ENCODE results near the gene KCNJ9. TPM values are rescaled to one million over a fixed set of nuclear protein-coding genes. Genes with fewer than 3 reads are reported as not detected.
"Not testable (repeated sequence)": the region's sequence is repeated elsewhere in the genome, so short reads cannot be mapped to it uniquely, and the experiment has no call there.

KCNJ9 gene
- total RNA-seq, 2 experiments from 2014 or later, result not detected

DNA sequence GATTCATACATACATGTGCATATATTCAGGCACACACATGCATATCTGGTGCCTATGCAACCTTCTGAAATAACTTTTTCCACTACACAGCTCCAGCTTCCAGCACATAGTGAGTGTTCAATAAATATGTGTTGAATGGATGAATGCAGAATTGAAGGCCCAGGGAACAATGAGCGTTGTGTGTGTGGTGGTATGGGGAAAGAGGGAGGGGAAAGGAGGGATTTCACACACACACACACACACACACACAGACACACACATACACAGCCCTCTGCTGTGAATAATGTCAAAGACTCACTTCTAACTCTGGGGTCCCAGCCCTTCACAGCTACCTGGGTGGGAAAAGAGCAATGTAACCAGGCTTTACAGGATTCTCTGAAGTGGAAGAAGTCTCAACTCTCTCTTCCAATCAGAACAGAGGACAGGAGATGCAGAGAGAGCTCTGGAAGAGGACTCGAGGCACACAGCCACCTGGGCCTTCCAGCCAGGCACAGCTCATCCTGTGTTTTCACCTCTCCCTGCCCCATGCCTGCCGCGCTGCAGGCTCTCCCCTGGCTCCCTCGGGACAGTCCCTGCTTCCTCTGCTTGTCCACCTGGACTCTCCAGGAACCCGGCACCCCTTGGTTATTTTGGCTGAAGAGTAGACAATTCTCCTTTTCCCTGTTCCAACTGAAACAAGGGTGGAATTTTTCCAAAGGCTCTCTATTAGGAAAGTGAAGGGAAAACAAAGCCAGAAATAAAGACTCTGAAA, 22.5 kb downstream of the KCNJ9 start:
- ChIA-PET CTCF (interaction anchor here (1.9 to 3.3 kb wide), 3 partner anchors 18 to 188 kb away, joined by 6 to 14 read pairs (median 10); no protein-coding TSS in a partner anchor), POLR2A (no interaction called here)
- Mint-ChIP-seq H3K9me3 (no peaks in the 10 kb centered on the region), H3K4me3 (no peak overlapping the region), H3K27ac (no peak overlapping the region), H3K27me3 (no peaks in the 10 kb centered on the region), H3K36me3 (ENCODE audit: low read depth) (no peaks in the 10 kb centered on the region), H3K4me1 (peaks cover 27% of the 10 kb centered on the region)
- no peak for DNase-seq

DNA sequence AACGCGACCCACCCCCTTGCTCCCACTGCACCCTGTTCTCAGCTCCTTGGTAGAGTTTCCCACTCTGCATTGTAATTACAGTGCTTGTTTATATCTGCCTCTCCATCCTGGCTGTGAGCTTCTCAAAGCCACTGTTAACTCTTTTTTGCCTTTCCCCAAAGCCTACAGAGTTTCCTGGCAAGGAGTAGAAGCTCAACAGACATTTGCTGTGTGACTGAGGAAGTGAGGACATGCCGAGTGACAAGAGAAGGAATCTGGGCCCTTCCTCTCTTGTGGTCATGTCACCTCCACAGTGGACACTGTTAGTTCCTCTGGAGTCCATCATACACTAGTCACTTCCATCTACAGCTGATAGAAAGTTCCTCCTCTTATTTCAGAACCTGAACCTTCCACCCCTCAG, 23.1 kb downstream of the KCNJ9 start:
- CTCF ChIA-PET, result interaction anchor here (0.6 to 3.1 kb wide), 4 partner anchors 19 to 184 kb away, joined by 3 to 10 read pairs (median 4); no protein-coding TSS in a partner anchor
- Mint-ChIP-seq H3K27ac (no peak overlapping the region), H3K4me1 (peaks cover 24% of the 10 kb centered on the region), H3K4me3 (no peak overlapping the region), H3K36me3 (ENCODE audit: low read depth) (no peaks in the 10 kb centered on the region), H3K27me3 (no peaks in the 10 kb centered on the region), H3K9me3 (no peaks in the 10 kb centered on the region)
- POLR2A ChIA-PET, result no interaction called here
- no peak for DNase-seq

DNA sequence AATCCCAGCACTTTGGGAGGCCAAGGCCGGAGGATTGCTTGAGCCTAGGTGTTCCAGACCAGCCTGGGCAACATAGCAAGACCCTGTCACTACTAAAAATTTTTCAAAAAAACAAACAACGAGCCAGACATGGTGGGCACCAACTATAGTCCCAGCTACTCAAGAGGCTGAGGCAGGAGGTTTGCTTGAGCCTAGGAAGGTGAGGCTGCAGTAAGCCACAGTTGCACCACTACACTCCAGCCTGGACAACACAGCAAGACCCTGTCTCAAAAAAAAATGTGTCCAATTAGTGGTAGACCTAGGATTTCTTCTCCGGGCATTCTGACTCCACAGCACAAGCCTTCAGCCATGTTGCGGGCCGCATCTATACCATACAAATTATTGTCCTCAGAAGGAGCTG, 23.8 kb downstream of the KCNJ9 start:
- H3K4me3 Mint-ChIP-seq, result no peak overlapping the region
- peaks cover 18% of the 10 kb centered on the region for H3K4me1 Mint-ChIP-seq
- no peaks in the 10 kb centered on the region for H3K27me3 Mint-ChIP-seq
- no peaks in the 10 kb centered on the region for H3K9me3 Mint-ChIP-seq
- ChIA-PET CTCF (interaction anchor here (0.6 to 3.1 kb wide), 6 partner anchors 20 to 234 kb away, joined by 3 to 10 read pairs (median 3); no protein-coding TSS in a partner anchor), POLR2A (no interaction called here)
- H3K27ac Mint-ChIP-seq, result no peak overlapping the region
- DNase-seq, result no peak
- no peaks in the 10 kb centered on the region for H3K36me3 Mint-ChIP-seq (ENCODE audit: low read depth)

DNA sequence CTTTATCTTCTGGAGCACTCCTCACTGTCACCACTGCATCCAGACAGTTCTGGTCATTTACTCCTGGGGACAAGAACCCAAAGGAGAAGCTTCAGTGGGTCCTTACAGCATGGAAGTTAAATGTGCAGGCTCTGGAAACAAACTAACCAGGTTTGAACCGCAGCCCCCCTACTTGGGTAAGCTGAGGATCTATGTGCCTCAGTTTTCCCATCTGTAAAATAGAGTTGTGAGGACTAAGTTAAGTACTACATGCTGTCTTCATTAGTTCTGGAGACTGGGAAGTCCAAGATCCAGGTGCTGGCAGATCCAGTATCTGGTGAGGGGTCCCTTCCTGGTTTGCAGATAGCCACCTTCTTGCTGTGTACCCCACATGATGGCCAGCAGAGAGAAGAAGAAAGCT, 26.2 kb downstream of the KCNJ9 start:
- no peaks in the 10 kb centered on the region for H3K36me3 Mint-ChIP-seq (ENCODE audit: low read depth)
- ChIA-PET POLR2A (no interaction called here), CTCF (interaction anchor here (1.0 to 1.6 kb wide), 3 partner anchors 10 to 270 kb away, joined by 3 to 5 read pairs (median 5); partner anchors contain the start of gene IGSF8)
- no peaks in the 10 kb centered on the region for H3K9me3 Mint-ChIP-seq
- no peak overlapping the region for H3K27ac Mint-ChIP-seq
- H3K27me3 Mint-ChIP-seq, result no peaks in the 10 kb centered on the region
- DNase-seq, result no peak
- no peak overlapping the region for H3K4me3 Mint-ChIP-seq
- peaks cover 4% of the 10 kb centered on the region for H3K4me1 Mint-ChIP-seq

DNA sequence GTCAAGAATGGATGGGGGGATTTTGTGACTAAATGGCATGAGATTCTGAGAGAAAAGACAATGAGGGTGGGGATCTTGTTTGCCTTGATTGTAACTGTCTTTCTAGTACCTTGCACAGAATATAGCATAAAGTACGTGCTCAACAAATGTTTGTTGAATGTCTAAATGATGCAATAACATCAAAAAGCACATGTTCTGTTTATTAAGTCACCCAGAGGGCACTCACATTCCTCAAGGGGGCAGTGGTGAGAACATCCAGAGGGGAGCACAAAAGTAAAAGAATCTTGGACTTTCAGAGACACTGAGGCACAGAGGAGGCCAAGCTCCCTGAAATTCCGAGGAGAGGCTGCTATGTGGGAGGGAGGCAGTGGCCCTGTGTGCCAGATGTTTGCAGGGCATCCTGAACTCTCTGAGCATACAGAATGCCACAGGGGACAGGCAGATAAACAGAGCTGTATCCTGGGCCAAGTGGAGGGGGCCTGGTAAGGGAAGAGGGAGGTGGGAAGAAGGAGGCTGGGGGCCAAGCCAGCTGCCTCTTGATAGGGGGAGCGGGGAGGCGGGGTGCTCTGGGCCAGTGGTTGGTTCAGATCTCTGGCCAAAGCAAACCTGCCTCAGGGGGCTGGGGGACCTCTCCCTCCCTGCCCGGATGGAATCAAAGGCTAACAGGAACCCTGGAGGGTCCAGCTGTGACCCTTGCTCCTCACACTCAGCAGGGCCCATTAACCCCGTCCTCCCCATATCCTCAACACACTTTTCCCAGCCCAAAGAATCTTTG, 27.7 kb downstream of the KCNJ9 start:
- DNase-seq, result peak; percentile 51
- peaks cover 4% of the 10 kb centered on the region for H3K4me1 Mint-ChIP-seq
- H3K4me3 Mint-ChIP-seq, result no peak overlapping the region
- no peaks in the 10 kb centered on the region for H3K9me3 Mint-ChIP-seq
- no peaks in the 10 kb centered on the region for H3K36me3 Mint-ChIP-seq (ENCODE audit: low read depth)
- ChIA-PET CTCF (interaction anchor here (0.8 to 1.8 kb wide), 5 partner anchors 14 to 182 kb away, joined by 3 to 5 read pairs (median 3); no protein-coding TSS in a partner anchor), POLR2A (no interaction called here)
- H3K27me3 Mint-ChIP-seq, result no peaks in the 10 kb centered on the region
- no peak overlapping the region for H3K27ac Mint-ChIP-seq

DNA sequence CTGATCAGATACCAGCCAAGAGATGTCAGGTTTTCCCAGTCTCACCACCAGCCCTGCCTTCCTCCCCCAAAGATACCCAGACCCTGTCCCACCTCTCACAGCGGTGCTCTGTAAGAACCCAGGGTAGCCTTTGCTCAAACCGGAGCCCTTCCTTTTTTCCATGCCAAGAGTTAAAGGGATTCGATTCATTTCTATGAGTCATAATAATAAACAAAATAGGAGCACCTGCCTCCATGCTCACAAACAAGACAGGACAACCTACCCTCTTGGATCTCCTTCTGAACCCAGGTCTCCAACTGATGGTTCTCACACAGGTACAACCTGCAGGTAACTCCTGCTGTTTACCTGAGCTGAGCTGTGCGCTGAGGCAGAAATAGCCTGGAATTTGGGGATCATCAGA, 28.3 kb downstream of the KCNJ9 start:
- ChIA-PET POLR2A (no interaction called here), CTCF (interaction anchor here (0.5 to 1.8 kb wide), 4 partner anchors 13 to 979 kb away, joined by 3 to 5 read pairs (median 3); no protein-coding TSS in a partner anchor)
- H3K27me3 Mint-ChIP-seq, result no peaks in the 10 kb centered on the region
- H3K36me3 Mint-ChIP-seq (ENCODE audit: low read depth), result no peaks in the 10 kb centered on the region
- H3K27ac Mint-ChIP-seq, result no peak overlapping the region
- H3K4me3 Mint-ChIP-seq, result no peak overlapping the region
- H3K9me3 Mint-ChIP-seq, result no peaks in the 10 kb centered on the region
- H3K4me1 Mint-ChIP-seq, result peaks cover 4% of the 10 kb centered on the region
- DNase-seq, result no peak

DNA sequence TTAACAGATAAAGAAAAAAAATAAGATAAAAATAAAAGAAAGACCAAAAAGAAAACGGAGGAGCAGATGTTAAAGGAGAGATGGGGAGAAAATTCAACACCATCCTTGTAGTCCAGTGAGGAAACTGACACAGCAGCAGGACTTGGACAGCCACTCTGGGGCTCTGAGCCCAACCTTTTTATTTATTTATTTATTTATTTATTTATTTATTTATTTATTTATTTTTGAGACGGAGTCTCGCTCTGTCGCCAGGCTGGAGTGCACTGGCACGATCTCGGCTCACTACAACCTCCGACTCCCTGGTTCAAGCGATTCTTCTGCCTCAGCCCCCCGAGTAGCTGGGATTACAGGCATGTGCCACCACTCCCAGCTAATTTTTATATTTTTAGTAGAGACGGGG, 30.1 kb downstream of the KCNJ9 start:
- H3K27ac Mint-ChIP-seq; H3K9me3 Mint-ChIP-seq; POLR2A ChIA-PET; H3K27me3 Mint-ChIP-seq; H3K4me1 Mint-ChIP-seq; H3K4me3 Mint-ChIP-seq; DNase-seq; H3K36me3 Mint-ChIP-seq (ENCODE audit: low read depth): not testable (repeated sequence)
- CTCF ChIA-PET, result interaction anchor here (0.7 to 1.1 kb wide), 2 partner anchors 10 to 146 kb away, joined by 3 read pairs; no protein-coding TSS in a partner anchor

DNA sequence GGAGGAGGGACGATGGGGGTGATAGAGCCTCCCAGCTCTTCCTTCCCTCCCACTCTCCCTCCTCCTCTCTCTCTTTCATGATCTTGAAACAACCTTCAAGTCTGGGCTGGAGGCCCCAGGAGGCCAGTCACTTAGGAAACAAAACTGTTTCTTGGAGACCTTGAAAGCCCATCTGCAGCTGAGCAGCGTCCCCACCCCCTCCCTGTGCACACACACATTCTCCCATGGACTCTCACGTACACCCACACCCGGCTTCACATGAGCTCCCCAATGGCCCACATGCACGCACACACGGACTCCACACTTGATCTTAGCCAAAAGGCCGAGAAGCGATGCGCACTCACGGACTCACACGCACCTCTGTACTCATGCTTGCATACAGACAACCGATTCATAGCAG, 31.0 kb downstream of the KCNJ9 start:
- no peaks in the 10 kb centered on the region for H3K36me3 Mint-ChIP-seq (ENCODE audit: low read depth)
- no peak overlapping the region for H3K27ac Mint-ChIP-seq
- ChIA-PET CTCF (no interaction called here), POLR2A (no interaction called here)
- H3K9me3 Mint-ChIP-seq, result no peaks in the 10 kb centered on the region
- H3K27me3 Mint-ChIP-seq, result peaks cover 2% of the 10 kb centered on the region
- H3K4me3 Mint-ChIP-seq, result no peak overlapping the region
- no peak for DNase-seq
- H3K4me1 Mint-ChIP-seq, result peaks cover 4% of the 10 kb centered on the region

DNA sequence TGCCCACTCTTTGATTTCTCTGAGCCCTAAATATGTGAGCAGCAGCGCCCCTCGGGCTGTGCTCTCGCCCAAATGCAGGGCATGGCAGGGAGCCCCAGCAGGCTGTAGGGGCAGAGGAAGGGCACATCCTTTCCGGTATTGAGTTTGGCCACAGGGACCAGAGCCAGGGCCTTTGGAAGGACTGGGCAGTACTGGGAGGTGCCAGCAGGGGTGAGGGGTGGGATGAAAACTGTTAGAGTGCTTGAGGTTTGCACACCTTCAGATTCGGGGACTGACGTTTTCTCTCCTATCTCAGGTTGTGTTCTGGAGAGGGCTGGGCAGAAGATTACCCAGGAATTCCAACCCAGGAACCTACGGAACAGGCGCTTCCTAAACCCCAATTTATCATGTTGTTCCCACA, 32.1 kb downstream of the KCNJ9 start:
- no peaks in the 10 kb centered on the region for H3K36me3 Mint-ChIP-seq (ENCODE audit: low read depth)
- peaks cover 5% of the 10 kb centered on the region for H3K27me3 Mint-ChIP-seq
- no peak for DNase-seq
- no peak overlapping the region for H3K27ac Mint-ChIP-seq
- H3K4me1 Mint-ChIP-seq, result peaks cover 4% of the 10 kb centered on the region
- POLR2A ChIA-PET, result no interaction called here
- CTCF ChIA-PET, result no interaction called here
- H3K4me3 Mint-ChIP-seq, result no peak overlapping the region
- H3K9me3 Mint-ChIP-seq, result no peaks in the 10 kb centered on the region

DNA sequence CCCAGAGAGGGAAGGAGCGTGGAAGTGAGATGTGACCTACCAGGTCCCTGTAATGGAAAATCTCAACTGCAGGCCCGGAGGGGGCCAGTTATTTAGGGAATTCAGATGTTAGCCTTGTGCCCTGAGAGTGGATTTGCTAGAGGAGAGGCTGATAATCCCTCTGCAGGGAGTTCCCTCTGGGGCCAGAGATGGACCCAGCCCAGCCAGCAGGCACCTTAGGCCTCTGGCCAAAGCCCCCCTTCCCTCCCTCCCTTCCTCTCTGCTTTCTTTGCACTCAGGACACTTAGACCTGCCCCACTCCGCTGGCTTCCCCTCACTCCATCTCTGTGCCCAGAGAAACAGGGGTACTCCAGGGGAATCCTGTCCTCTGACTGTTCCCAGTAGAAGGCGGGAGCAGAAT, 32.7 kb downstream of the KCNJ9 start:
- POLR2A ChIA-PET, result no interaction called here
- H3K27ac Mint-ChIP-seq, result no peak overlapping the region
- DNase-seq, result no peak
- CTCF ChIA-PET, result interaction anchor here (1.5 kb wide), 1 partner anchor 11 kb away, joined by 3 read pairs; no protein-coding TSS in a partner anchor
- H3K27me3 Mint-ChIP-seq, result peaks cover 5% of the 10 kb centered on the region
- H3K4me1 Mint-ChIP-seq, result peaks cover under 1% of the 10 kb centered on the region
- no peak overlapping the region for H3K4me3 Mint-ChIP-seq
- H3K36me3 Mint-ChIP-seq (ENCODE audit: low read depth), result no peaks in the 10 kb centered on the region
- no peaks in the 10 kb centered on the region for H3K9me3 Mint-ChIP-seq

DNA sequence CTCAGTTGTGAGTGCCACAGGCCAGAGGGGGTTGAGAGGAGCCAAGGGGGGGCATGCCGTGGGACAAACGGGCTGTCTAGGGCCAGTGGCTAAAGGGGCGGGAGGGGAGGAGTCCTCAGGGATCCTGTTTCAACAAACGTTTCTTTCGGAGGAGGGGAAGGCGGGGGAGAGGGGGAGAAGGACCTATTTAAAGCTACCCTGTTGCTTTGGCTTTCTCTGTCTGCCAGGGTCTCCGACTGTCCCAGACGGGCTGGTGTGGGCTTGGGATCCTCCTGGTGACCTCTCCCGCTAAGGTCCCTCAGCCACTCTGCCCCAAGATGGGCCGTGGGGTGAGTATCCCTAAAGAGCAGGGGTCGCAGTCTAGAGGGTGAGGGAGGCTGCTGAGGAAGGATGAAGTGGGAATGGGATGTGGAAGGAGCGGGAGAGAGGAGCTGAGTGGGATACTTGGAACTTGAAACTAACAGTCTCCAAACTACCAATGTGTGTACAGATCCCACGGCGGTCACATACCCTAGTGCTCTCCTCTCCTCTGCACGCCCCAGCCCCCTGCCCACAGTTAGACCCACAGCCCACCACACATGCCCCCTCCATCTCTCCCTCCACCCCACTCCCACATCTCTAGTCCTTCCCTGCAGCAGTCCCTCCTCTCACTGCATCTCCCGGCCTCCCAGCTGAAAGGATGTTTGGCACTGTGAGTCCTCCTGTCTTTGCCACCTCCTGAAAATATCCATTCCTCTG, 34.4 kb downstream of the KCNJ9 start, which contains the start of gene ATP1A2:
TSS of gene ATP1A2 (plus strand) at position 215 of the 738 bp plus-strand sequence. CDS start at position 318, 103 bp downstream.
- no peaks in the 10 kb centered on the region for H3K36me3 Mint-ChIP-seq (ENCODE audit: low read depth)
- ChIA-PET CTCF (no interaction called here), POLR2A (no interaction called here)
- no peak within 1 kb of the TSS for H3K27ac Mint-ChIP-seq
- H3K4me3 Mint-ChIP-seq, result no peak within 1 kb of the TSS
- H3K27me3 Mint-ChIP-seq, result peaks cover 5% of the 10 kb centered on the region
- H3K4me1 Mint-ChIP-seq, result no peaks in the 10 kb centered on the region
- DNase-seq, result no peak
- H3K9me3 Mint-ChIP-seq, result no peaks in the 10 kb centered on the region

DNA sequence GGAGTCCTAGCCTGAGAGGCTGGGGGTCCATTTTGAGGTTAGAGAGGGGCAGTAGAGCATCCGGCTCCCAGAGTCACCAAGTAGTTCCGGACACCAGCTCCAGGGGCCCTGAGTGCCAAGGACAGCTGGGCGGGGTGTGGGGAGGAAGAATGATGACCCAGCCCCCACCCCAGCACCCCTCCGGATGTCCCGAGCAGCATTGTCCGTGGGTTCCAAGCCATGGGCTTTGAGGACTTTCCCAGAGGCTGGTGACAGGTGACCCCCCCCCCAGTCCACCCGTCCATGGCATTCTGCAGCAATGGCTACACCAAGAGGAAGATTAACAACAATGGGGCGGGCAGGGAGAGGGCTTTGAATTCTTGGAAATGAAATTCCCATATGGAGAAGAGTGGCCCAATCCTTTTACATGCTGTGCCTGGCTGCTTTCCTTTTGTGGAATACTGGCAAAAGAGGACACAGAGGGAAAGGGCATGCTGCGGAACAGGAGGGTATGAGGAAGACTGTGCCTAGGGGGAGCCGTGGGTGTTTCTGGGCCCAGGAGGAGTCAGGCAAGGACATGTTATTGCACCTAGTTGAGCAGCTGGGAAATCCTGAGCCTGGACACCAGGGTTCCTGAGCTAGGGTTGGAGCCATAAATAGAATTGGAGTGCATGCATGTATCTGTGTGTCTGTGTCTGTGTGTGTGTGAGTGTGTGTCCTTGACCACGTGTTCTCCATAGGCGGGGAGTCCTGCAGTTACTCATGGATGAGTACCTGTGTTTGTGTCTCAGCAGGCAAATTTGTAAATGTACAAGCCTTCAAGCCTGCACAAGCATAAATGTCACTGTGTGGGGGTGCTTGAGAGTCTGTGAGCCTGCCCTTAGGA, 35.2 kb downstream of the KCNJ9 start:
- H3K27ac Mint-ChIP-seq, result no peak overlapping the region
- ChIA-PET CTCF (interaction anchor here (1.1 to 1.2 kb wide), 4 partner anchors 15 to 36 kb away, joined by 3 read pairs; partner anchors contain the start of gene ATP1A4), POLR2A (no interaction called here)
- H3K9me3 Mint-ChIP-seq, result no peaks in the 10 kb centered on the region
- no peaks in the 10 kb centered on the region for H3K4me1 Mint-ChIP-seq
- H3K36me3 Mint-ChIP-seq (ENCODE audit: low read depth), result no peaks in the 10 kb centered on the region
- no peak for DNase-seq
- peaks cover 5% of the 10 kb centered on the region for H3K27me3 Mint-ChIP-seq
- no peak overlapping the region for H3K4me3 Mint-ChIP-seq
